ENCODE data around the gene STX18.

STX18 gene

DNA sequence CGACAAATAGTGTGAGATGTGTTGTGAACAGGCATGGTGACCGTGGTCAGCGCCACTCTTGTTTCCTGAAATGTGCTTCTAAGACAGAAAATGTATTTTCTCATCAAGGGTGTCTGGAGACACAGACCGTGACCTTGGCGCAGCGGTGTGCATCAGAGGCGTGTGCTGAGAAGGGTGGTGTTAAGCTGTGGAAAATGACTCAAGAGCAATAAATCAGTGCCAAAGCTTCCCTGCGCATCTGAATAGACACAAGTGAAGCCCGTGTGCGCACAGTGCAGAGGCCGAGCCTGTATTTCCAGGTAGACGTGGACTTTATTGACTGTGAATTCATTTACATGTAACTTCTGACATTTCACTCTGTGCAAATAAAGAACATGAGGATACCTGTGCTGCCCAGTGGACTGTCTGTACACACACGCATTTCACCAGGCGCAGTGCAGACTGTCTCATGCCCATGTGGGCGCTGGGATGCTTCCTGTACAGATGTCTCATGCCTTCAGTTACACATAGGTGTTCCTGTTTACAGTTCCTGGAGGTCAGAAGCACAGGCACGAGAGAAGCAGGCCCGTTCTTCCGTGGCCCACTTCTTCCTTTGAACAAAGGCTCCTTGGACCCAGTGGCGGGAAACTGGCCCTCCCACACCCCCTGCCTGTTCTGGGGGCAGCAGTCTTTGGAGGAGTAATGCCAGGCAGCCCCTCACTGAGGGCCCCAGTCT is 123.0 kb downstream of the STX18 start:
- DNase-seq (ENCODE audit: low read depth), result no peak

DNA sequence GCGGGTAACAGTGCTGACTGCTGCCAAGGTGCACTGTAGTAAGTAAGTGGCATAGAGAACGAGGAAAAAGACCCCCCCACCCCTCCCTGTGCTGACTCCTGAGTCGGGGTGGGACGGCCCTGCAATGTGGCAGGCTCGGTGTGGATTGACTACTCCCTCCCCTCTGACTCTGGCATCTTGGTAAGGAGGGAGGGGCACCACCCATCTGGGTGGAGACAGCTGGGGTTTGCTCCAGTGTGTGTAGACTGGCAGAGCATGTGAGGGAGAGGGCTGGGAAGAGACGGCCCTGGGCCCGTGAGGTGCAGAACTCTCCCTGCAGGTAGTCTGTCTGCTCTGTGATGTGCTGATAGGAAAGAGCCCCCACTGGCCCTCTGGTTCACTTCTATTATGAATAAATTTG is 124.0 kb downstream of the STX18 start:
- DNase-seq (ENCODE audit: low read depth), result no peak

DNA sequence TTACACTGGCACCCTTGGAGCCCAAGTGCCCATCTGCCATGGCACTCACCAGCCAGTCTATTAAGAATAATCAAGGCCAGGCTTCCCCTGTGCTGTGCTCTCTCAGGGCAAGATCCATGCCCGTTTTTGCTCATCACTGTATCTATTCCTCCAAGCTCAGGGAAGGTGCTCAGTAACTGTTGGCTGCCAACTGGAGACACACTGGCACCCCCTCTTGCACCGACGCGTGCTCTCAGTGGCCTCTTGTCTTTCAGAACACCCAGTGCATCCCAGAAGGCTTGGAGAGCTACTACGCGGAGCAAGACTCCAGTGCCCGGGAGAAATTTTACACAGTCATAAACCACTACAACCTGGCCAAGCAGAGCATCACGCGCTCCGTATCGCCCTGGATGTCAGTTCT is 124.9 kb downstream of the STX18 start:
- no peak for DNase-seq (ENCODE audit: low read depth)

DNA sequence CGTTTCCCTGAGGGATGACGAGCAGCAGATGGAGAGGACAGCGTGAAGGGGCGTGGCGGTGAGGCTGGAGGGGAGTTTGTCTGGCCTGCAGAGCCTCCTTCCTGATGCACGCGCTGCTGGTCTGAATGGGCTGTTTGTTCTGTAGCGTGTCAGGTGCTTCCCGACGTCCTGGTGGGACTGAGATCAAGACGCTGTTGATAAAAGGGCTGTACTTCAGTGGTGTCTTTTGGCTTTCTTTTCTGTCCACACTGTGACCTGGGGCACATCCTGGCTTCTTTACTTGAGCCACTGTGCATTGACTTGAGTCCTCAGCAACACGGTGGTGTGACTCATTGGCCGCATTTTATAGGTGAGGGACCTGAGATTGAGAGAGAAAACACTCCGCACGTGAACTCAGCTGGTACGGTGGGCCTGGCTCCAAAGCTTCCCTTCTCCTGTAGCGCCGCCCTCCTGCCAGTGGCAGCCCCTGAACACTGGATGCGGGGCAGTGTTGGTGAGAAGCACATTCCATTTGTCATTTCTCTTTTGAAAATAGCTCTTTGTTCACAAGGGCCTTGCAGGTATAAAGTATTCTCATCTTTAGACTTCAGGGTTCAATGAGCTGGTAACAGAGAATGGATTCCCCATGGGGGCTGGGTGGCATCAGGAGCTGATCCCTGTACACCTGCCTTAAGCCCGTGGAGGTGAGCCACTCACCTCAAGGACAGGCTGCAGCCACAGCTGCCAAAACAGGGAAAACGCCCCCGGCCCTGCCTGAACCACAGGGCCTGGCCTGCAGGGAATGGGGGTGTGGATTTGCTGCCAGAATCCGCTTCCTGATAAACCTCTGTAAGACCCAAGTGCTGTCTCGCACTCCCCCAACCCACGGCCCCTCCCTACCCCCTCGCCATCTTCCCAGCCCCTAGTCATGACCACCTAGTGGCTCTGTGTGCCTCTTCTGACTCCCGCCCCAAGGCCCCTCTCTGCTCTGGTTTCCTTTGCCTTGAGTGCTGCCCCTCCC is 125.7 kb downstream of the STX18 start:
- DNase-seq (ENCODE audit: low read depth), result no peak

DNA sequence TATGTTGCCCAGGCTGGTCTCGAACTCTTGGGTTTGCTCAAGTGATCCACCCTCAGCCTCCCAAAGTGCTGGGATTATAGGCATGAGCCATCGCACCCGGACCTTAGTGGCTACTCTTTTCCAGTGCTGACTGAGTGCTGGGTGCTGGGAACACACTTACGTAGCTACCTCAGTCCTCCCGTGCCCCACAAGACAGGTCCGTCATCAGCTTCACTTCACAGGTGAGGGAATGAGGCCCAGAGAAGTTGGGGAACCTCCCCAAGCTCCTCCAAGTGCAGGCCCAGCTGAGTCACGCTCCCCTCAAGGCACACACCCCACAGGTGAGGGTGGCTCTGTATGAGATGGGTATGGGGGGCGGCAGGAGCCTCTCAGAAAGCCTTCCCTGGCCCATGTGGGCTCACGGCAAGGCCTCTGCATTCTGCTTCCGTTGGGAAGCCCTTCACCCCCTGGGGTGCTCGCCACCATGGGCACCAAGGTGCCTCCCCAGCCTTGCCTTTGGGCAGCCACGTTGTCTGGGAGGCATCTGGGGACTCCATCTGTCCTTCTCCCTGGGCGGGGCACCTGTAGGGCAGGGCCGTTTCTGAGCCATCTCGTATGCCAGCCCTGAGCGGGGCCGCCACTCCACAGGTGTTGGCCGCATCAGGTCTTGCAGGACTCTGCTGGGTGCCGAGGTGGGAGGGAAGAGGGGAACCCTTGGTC is 126.6 kb downstream of the STX18 start:
- DNase-seq (ENCODE audit: low read depth), result no peak

DNA sequence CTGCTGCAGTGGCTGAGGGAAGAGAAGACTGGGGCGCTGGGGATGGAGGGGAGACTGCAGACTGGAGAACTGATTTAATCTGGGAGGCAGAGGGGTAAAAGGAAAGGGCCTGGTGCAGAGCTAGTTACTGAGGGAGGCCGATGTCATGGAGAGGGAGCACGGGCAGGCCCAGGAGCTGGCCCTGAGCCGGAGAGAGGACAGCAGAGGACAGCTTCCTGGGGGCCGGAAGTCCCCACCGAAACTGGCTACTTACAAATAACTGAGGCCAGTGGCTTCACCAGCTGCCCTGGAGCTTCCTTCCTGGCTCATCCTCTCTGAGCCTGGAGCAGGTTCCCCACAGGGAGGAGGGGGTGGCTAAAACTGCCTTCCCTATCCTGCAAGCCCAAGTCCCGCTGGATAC is 128.0 kb downstream of the STX18 start:
- no peak for DNase-seq (ENCODE audit: low read depth)

DNA sequence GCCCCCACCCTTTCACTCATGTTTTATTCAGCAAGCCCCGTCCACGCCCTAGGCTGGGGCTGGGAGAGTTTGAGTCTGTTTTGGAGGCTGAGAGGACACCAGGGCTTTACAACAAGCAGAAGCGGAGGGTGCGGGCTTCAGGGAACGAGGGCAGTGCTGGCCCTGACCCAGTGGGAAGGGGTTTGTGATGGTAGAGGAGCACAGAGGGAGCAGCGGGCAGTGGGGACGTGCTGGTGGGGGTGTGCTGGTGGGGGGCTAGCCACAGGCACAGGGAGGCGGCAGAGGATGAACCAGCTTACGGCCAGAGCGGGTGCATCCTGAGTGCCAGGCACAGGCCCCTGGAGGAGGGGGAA is 128.5 kb downstream of the STX18 start:
- no peak for DNase-seq (ENCODE audit: low read depth)

DNA sequence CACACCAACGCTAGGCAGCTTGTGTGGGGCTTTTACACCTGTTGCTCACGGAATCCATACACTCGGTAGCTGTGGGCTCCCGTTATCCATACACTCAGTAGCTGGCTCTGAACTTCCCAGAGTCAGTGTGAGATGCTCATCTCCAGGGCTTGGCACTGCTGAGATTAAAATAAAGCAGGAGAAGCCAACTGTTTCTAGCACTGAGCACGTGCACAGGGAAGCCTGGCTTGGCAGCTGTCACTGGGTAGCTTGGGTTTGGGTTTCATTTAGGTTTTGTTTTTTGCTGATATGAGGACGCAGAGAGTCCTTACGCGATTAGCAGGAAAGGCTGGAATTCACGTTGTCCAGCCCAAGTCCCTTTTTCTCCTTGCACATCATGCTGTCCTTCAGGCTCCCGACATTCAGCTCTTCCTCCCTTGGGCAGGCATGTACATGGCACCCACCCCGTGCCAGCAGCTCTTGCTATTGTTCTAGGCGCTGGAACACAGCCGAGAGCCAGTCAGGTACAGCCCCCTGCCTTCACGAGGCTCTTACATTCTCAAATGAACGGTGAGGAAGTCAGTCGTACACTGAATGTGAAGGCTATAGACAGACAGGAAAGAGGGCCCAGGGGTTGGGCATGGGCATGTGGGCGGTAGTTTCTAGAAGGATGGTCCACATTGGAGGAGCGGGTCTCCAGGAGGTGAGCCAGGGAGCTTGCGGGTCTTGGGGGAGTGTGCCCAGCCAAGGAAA is 129.0 kb downstream of the STX18 start:
- DNase-seq (ENCODE audit: low read depth), result no peak

DNA sequence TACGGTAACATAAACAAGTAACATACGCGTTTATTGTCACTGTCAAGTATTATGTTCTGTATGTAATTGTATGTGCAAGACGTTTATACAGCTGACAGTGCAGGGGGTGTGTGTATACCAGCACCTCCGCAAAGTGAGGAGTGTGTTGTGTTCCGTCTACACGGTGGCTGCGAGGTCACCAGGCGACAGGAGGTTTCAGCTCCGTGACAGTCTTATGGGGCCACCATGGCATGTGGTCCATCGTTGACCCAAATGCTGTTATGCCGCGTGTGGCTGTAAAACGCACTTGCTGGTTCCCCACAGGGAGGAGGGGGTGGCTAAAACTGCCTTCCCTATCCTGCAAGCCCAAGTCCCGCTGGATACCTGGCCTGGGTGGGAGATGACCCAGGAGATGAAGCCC is 129.9 kb downstream of the STX18 start:
- no peak for DNase-seq (ENCODE audit: low read depth)

DNA sequence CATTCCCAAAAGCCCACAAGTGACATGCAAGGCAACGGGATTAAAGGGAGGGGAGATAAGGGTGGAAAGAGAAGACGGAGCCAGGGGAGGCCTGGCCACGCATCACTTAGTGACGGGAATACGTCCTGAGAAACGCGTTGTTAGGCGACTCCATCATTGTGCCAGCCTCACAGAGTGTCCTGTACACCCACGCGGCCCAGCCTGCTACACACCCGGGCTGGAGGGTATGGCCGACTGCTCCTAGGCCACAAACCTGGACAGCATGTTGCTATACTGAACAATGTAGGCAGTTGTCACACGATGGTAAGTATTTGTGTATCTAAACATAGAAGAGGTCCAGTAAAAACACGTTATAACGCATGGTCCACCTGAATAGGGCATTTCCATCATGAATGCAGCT is 131.6 kb downstream of the STX18 start:
- no peak for DNase-seq (ENCODE audit: low read depth)

DNA sequence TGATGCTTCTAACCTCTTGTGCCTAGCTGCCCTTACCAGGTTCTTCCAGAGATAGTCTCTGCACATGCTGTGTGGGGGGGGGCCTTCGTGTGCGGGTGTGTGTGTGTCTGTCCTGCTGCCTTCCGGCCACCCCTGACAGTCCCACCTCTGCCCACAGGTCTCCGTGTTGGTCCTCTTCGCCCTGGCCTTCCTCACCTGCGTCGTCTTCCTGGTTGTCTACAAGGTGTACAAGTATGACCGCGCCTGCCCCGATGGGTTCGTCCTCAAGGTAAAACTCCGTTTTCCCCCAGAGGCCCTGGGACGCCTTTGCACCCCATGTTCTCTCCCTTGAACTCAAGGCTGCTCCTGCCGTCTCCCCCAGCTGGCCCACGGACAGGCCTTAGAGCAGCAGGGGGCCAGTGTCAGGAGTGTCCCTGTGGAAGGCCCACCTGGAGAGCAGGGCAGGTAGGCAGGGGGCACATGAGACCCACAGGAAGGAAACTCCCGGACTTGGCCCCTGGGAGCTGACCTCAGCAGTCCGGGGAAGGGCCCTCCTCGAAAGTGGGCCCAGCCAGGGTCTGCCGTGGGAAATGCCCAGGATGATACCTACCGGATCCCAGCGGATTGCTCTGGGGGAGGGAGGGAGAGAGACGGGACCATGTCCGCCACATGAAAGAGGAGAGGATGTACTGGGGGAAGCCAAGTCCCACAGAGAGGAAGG is 132.3 kb downstream of the STX18 start:
- no peak for DNase-seq (ENCODE audit: low read depth)

DNA sequence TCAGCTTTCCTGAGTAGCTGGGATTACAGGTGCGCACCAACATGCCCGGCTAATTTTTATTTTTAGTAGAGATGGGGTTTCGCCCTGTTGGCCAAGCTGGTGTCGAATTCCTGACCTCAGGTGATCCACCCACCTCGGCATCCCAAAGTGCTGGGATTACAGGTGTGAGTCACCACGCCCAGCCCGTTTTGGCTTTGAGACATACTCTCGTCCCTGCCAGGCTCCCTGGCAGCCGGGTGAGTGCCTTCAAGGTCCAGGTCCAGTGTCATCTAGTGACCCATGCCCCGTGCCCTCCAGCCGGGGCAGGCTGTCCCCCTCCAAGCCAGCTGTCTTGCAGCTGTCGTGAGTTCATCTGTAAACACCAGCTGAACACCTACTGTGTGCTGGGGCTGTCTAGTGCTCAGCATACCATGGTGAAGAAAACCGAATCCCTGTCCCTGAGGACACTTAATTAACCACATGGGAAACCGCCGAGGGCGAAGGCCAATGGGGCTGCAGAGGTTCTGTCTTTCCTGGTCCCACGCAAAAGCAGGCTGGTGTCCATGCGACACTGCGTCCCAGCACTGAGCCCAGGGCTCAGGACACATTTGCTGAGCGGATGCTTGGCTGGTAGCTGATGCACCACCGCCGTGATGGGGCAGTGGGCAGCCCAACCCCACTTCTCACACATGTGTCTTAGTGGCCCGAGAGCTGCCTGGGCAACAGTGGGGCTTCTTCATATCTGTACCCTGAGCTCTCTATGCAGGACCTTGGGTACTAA is 133.1 kb downstream of the STX18 start:
- no peak for DNase-seq (ENCODE audit: low read depth)

DNA sequence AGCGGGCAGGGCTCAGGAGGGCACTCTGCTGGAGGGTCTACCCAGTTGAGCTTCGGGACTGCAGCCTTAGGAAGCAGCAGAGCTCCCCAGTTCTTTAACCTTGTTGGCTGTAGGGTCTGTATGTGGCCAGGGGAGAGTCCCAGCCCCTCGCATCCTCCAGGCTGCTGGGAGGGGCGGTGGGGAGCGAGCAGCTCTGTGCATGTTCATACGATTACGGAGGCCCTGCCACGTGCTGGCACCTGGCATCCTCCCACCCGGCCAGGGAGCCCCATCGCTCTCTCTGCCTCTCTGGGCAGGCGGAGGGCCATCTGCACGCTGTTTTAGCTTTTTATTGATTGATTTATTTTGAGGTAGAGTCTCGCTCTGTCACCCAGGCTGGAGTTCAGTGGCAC is 133.7 kb downstream of the STX18 start:
- no peak for DNase-seq (ENCODE audit: low read depth)

DNA sequence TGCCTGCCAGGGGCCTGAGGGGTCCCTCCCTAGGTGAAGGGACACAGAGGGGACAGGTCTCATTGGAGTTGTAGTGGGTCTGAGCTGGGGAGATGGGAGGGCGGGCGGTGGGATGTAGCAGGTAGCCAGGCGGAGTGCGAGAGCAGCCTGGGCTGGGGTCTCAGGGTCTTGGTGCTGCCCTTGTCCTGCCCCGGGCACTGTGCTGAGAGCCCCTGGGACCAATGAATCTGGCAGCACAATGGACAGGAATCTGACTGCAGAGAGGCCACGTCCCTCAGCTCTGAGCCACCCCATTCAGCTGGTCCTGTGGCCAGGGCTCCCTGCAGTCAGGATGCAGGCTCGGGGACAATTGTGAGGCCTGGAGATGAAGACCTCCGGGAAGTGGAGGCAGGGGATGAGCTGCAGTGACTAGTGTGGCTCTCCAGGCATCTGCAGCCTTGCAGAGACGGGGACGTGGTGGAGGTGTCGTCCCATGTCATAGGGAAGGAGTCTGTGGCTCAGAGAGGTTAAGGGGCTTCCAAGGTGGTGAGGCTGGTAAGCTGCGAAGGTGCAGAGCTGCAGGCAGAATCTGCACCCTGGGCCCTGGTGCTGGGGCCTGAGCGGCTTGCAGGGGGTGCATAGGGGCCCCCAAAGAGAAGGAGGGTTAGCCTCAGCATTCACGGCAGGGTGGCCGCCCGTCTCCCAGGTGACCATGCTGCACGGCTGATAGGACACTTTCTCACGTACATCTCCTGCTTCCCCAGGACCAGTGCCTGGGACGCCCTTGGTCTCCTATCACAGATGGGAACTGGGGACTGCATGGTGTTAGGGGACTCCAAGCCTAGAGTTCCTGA is 134.3 kb downstream of the STX18 start:
- no peak for DNase-seq (ENCODE audit: low read depth)

DNA sequence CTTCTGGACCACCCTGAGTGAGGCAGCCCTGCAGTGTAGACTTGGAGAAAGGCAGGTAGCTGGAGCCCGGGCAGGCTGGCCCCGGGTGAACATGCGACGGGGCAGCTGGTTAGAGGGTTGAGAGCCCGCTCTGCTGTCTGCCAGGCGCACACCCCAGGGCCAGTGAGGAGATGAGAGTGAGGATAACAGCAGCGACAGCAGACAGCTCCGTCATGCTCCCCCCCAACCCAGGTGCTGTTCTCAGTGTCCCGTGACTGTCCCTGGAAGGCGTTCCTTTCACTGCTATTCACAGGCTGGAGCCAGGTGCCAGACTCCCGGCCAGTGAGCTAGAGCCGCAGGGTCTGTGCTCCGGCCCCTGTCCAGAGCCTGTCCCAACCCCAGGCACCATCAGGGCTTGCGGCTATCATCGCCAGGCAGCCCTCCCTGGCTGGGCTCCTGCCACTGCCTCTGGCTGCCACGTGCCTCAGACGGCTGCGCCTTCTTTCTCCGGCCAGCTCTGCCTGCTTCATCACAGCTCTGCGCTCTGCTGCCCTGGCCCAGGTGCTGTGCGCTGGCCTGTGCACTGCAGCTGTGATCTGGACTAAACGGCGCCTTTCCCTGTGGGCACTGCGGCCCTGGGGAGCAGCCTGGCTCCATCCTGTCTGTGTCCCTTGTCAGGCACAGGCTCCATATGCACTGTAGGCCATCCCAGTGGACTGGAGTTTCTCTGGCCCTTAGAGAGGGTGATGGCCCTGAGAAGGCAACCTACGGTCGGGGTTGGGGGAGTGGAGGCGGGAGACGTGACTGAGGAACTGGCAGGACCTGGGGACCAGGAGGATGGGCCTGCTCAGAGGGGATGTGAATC is 135.2 kb downstream of the STX18 start:
- no peak for DNase-seq (ENCODE audit: low read depth)

DNA sequence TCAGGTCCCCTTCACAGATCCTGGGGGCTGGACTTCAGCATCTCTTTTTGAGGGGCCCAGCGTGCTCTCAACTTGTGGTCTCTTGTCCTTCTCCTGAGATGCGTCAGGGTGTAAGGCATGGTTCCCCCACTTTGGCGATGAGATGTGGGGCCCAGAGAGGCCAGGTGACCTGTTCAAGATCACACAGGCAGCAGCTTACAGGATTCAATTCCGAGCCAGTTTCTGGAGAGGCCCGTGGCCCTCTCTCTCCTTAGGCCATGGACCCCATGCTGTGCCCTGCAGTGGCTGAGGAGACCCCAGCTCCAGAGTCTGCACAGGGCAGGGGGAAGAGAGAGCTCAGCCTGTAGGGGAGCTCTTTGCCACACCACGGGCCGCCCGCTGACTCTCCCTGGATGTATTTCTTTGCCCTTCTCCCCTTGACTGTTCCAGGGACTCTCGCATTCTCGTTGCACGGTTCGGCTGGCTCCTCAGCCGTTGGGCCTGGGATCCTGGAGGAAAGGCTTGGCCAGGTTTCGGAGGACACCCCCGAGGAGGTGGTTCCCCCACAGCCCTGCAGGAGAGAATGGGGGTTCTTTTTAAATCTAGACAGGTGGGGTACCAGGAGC is 136.4 kb downstream of the STX18 start:
- no peak for DNase-seq (ENCODE audit: low read depth)

DNA sequence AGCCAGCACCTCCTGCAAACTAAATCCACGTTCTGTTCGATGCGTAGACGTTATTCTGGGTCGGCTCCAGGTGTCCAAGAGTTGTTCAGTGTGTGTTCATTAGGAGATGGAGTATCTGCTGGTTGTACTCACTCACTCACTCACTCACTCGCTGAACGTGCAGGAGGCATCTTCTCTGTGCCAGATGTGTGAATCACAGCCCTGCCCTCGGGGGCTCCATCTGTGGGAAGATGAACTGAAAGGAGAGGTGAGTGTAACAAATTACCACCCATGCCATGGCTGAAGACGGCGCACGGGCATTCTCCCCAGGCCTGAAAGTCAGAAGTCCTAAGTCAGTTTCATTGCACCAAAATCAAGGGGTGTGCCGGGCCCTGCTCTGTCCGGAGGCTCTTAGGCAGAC is 138.9 kb downstream of the STX18 start:
- no peak for DNase-seq (ENCODE audit: low read depth)

DNA sequence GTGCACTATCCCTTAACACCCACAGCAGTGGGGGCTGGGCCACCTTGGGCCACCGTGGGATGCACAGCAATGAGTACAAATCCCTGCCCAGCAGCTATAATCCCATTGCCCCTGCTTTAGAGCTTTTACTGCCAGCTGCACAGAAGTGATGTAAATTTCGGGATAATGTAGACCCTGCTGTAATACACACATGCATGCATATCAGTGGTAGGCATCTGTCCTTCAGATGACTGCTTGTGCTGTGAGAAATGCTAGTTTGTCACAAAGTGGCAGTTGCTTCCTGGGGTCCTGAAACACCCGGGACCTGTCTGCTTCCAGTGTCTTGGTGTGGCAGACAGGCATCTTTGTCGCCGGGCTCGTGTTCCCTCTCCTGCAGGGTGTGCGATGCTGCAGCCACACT is 140.8 kb downstream of the STX18 start:
- DNase-seq (ENCODE audit: low read depth), result no peak

DNA sequence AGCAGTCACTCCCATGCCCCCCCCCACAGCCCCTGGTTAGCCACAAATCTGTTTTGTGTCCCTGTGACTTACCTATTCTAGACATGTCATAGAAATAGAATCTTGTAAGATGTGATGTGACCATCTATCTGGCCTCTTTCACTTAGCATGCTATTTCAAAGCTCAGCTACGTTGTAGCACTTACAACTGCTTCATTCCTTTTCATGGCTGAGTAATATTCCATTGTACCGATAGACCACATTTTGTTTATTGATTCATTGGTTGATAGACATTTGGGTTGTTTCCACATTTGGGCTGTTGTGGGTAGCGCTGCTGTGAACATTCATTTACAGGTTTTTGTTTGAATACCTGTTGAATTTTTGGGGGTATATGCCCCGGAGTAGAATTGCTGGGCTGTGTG is 143.4 kb downstream of the STX18 start:
- no peak for DNase-seq (ENCODE audit: low read depth)
